Stimulated activated CD4-positive, alpha-beta T cell treated with anti-CD3 and anti-CD28 coated beads, TNF-alpha, amount 100 ng/mL, for 1 hour (primary cell): ENCODE data around the gene CDKN2D.
"Not testable (repeated sequence)": the region's sequence is repeated elsewhere in the genome, so short reads cannot be mapped to it uniquely, and the experiment has no call there.

Source experiments
- DNase-seq, 3 donors: peaks; one replicate each; pipeline ENCODE4 v3.0.0-alpha.2; 2020; ENCODE audit warnings: low read depth in 3 of 3, low spot score in 1 of 3

The CDKN2D gene

DNA sequence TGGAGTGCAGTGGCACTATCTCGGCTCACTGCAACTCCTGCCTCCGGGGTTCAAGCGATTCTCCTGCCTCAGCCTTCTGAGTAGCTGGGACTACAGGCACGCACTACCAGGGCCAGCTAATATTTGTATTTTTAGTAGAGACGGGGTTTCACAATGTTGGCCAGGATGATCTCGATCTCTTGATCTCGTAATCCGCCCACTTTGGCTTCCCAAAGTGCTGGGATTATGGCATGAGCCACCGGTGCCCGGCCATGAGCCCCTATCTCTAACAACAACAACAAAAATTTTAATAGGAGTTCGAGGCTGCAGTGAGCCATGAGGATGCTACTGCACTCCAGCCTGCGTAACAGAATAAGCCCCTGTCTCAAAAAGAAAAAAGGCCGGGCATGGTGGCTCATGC lies 13.3 kb upstream of the CDKN2D start:
- no peak for DNase-seq

DNA sequence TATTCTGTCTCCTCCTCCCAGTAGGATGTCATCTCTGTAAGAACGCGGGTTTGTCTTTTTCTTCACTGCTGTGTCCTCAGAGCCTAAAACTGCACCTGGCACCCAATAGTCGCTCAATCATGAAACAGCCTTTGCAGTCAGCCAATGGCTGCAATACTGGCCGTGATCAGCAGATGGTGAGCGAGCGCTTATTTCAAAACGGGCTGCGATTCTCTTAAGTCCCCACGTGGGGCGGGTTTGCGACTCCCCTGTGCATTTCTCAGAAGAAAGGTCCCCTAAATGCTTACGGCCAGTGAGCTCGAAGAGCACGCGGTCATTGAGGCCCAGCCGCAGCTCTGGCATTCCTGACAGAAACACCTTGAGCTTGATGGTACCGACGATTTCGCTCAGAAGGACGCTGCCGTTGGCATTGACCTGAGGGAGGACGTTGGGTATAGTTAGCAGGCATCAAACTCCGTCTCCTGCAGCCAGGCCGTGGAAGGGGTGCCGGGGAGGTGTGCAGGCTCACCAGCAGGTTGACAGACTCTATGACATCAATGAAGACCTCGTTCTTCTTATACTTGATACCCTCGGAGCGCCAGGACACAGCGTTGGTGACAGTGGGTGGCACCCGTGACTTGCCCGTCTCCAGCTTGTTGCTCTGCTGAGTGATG lies 12.3 kb upstream of the CDKN2D start:
- peak; percentile 69 to 87 (median 79) for DNase-seq

DNA sequence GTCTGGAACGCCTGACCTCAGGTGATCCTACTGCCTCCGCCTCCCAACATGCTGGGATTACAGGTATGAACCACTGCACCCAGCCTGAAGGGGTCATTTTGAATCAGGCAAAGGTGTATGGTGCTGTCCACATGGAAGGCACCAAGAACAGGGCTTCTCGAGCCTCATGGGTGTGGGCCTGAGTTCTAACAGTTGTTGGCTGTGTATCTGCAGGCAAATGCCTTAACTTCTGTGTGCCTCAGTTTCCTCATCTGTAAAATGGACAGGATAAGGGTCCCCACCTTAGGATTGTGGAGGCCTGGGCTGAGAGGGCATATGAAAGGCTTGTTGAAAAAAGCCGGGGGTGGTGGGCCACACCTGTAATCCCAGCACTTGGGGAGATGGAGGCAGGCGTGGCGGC lies 9.2 kb upstream of the CDKN2D start:
- DNase-seq, result no peak

DNA sequence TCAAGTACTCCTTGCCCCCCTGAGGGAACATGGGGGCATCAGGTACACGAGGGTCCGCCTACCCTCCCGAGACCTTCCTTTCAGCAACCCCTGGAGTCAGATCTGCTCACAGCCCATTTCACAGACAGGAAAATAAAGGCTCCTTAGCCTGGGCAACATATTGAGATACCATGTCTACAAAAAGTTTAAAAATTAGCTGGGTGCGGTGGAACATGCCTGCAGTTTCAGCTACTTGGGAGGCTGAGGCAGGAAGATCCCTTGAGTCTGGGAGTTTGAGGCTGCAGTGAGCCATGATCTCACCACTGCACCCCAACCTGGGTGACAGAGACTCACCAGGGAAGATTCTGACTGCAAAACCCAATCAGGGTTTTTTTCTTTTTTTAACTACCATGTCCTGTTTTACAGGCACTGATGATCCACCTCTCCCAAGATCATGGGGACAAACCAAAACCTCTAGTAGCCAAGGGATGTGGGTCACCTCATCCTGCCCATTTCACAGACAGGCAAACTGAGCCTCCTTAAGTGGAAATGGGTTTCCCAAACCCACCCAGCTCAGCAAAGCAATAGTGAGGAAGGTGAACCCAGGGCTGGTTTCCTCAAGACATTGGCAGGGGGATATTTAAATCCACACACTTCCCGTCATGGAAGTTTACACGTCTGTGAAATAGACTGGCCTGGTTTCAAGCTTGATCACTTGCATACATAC lies 6.4 kb upstream of the CDKN2D start:
- no peak for DNase-seq

DNA sequence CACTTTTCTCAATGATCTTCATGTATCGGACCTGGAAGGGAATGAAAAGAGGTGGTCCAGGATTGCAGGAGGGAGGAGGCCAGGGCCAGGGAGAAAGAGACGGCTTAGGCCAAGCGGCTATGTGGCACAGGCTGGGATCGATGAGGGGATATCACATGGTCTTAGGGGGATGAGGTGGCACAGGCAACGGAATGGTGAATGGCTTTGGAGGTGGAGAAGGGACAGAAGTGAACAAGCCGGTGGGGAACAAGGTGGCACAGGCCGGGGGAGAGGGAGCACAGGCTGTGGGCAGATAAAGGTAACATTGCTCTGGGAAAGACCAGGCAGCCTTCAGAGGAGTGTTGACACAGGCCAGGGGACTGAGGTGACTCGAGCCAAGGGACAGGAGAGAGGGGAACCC lies 5.7 kb upstream of the CDKN2D start:
- no peak for DNase-seq

DNA sequence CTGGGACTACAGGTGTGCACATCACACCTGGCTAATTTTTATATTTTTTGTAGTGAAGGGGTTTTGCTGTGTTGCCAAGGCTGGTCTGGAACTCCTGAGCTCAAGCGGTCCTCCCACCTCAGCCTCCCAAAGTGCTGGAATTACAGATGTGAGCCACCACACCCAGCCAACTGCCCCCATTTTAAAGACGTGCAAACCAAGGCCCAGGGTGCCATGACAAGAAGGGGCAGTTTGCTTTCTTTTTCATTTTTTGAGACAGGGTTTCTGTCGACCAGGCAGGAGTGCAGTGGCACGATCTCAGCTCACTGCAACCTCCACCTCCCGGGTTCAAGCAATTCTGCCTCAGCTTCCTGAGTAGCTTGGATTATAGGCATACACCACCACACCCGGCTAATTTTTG lies 5.0 kb upstream of the CDKN2D start:
- not testable (repeated sequence) for DNase-seq

DNA sequence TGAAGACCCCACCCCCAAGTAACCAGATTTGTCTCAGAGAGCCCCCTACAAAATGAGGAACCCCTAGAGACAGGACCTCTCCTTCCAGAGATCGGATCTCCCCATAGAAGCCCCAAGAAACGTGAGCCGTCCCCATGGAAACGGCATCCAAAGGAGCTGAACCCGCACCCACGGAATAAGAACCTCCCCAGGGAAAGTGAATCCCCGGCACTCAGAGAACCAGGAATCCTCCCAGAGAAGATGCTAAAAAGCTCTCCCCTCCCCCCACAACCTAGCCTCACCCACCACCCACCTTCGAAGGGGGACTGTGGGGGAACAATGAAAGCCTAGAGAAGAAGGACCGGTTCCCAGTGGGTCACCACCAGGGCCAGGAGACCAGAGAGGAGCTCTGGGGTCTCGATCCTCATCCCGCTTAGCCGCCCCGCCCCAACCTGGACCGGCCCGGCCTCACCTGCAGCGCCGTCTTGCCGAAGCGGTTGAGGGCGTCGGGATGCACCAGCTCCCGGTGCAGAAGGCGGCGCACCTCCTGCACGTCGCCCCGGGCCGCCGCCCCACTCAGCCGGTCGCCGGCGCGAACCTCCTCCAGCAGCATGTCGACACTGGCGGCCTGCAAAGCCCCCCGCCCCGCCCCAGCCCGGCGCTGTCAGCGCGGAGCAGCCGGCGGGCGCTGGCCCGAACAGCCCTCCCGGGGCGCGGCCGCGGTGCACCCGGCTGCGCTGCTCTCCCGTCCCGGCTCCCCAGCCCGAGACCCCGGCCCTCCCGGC lies 535 bp downstream of the CDKN2D start:
- no peak for DNase-seq

DNA sequence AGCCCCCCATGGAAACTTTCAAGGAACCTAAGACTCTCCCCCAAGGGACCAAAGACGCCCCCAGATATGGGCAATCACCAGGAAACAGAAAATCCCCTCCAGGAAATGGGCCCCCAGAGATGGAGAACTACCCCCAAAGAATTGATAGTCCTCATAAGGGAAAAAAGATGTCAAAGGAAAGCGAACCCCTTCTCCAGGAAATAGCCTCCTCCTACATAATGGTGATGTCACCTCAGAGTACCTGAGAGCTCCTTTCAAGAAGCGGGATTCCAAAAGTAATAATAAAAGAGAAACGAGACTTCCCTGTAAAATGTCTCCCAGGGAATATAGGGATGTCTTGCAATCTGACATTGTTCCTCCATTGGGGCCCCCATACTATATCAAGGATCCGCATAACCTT lies 1.1 kb downstream of the CDKN2D start:
- DNase-seq, result no peak

DNA sequence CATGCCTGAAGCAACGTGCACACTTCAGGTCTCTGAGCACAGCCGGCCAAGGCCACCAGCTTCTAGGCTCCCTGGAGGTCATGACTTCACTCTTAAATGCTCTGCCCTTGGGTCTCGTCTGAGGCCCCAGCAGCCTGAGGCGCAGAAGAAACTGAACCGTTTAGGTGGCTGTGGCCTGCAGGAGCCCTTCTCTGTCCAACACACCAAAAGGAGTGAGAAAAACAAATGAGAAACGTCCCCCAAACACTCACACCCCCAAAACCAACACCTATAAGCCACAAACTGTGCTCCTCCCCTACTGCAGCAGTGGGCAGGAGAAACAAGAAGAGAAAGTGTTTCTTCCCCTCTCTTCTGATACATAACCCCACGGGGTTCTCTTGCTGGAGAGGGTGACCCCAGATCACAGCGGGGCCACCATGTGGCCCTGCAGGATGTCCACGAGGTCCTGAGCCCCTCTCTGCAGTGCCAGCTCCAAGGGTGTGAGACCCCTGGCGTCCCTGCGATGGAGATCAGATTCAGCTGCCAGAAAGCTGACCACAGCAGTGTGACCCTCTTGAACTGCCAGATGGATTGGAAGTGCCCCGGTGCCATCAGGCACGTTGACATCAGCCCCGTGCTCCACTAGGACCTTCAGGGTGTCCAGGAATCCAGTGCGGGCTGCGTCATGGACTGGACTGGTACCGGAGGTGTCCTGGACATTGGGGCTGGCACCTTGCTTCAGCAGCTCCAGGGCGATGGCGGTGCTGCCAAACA lies 1.9 kb downstream of the CDKN2D start:
- DNase-seq, result no peak

DNA sequence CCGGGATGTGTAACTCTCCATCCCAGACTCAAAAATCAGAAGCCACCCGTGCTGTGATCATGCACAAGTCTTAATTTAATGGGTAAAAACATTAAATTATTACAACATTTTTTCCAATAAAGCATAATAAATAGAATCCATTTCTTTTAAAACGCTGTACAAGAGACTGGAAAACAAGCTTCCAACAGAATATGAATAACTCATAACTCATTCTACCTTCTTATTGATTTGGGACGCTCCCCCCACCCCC lies 2.4 kb downstream of the CDKN2D start:
- no peak for DNase-seq

DNA sequence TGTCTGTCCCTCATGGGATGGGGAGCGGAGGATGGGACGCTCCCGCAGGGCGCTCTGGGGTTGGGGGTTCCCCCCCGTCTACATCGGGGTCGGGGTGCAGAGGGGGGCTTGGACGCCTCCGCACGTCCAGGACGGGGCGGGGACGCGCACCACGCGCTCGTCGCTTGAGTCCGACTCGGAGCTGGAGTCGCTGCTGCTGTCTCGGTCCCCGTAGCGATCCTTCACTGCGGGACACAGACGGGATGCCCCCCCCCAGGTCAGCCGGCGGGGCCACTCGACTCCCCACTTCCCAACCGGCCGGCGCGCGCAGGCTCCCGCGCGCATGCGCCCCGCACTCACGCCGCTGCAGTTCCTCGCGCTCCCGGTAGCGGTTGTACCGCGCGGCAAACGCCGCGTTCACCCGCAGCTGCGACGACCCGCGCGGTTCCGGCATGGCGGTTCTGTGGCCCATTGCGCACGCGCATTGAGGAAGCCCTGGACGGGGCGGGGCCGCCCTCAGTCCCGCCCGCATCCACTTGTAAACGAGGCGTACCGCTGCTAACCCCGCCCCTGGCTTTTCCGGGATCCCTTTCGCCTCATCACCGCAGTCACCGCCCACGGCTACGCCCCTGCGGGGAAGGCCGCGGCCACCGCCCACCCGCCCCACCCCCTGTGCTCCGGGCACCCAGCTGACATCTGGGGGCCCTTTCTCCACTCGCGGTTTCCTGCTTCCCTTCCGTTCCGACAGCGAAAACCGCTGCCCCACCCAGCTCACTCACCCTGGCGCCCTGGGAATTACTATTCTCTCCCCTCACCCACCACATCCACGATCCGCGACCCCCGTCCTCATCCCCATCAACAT lies 3.0 kb downstream of the CDKN2D start, which contains the start of gene KRI1:
KRI1 (minus strand) TSS at position 444 of the 841 bp plus-strand sequence; CDS start at position 433, 11 bp downstream.
- peak; percentile 97 to 99 (median 98) for DNase-seq

DNA sequence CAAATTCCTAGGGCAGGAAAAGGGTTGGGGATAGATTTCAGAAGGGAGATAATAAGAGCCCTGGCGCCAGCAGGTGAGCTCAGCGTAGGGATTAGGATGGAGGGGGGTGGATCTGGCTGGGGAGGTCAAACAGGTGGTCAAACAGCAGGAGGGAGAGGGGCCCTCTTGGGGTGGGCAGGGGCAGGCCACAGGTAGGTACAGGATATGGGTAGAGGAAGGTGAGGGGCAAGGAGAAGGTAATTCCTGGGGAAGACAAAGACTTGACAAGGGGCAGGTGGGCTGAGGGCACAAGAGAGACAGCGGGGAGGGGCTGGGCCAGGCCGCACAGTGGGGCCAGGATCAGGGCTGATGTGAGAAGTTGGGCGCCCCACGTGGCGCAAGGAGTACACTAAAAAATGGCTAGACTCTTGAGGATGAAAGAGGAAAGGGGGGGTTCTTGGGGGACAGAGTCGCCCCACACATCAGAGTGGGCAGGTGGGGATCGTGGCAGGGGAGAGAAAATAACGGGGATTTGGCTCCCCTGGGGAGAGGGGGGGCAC lies 3.7 kb downstream of the CDKN2D start:
- no peak for DNase-seq

DNA sequence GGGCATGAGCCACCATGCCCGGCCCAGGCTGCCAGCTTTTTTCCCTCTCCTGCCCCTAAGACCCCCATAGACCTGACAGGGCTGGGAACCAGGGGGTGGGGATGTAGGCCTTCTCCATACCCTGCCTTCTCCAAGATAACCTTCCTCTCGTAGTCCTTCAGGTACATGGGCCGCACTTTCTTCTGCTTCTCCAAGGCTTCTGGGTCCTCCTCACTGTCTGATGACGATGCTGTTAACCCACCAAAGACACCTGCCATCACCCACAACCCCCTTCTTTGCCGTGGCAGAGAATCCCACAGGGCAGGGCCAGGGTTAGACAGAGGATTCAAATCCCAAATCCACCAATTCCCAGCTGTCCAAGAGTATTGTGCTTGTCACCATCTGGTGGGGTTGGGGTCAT lies 6.2 kb downstream of the CDKN2D start:
- DNase-seq, result no peak

DNA sequence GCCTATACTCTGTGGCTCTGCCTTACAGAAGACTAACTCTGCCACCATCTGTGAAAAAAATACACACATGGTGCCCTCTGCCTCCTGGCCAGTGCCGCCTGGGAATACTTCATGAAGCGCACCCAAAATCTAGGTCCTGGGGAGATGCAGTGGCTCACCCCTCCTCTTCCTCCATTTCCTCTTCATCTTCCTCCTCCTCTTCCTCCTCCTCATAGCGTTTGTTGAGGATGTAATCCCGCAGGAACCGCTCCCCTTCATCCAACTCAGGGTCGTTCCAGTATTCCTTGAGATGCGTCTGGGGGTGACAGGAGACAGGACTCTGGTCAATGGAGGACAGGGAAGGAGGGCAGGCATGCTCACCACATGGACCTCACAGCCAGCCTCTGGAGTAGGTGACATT lies 8.6 kb downstream of the CDKN2D start:
- DNase-seq, result no peak

DNA sequence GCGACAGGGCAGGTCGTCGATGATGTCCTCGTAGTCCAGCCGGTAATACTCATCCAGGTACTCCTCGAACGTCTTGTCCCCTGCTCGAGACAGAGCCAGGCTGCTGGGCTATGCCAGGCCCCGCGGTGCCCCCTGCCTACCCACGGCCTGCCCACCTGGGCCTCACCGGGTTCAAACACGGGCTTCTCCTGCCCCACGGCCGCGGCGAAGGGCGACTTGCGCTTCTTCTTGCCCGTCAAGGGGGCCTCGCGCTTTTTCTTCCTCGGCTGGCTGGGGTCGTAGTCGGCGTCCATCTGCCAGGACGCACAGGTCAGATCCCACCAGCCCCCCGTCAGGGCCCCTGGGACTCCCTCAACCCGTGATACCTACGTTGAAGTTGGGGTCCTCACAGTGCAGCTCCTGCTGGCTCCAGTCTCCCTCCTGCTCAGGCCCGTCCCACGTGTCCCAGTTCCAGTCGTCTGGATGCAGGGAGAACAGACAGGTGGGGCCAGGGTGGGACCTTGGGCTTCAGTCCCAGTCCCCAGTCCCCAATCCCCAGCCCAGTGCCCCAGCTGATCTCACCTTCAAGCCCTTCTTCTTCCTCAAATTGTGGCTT lies 11.1 kb downstream of the CDKN2D start:
- no peak for DNase-seq

DNA sequence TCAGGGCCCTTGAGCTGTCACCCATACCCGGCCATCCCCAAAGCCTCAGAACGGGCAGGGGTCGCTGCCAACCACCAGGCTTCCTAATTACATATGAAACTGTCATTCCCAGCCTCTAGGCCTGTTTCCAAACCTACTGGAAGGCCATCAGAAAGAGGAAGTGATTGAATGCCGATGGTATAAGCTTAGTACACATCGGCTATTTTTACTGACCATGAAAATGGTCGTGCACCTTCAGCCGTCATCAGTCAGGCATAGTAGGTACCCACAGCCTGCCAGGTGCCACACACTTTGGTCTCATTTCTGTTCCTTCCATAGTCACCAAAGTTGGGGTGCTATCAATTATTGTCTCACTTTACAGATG lies 13.2 kb downstream of the CDKN2D start:
- DNase-seq, result no peak

DNA sequence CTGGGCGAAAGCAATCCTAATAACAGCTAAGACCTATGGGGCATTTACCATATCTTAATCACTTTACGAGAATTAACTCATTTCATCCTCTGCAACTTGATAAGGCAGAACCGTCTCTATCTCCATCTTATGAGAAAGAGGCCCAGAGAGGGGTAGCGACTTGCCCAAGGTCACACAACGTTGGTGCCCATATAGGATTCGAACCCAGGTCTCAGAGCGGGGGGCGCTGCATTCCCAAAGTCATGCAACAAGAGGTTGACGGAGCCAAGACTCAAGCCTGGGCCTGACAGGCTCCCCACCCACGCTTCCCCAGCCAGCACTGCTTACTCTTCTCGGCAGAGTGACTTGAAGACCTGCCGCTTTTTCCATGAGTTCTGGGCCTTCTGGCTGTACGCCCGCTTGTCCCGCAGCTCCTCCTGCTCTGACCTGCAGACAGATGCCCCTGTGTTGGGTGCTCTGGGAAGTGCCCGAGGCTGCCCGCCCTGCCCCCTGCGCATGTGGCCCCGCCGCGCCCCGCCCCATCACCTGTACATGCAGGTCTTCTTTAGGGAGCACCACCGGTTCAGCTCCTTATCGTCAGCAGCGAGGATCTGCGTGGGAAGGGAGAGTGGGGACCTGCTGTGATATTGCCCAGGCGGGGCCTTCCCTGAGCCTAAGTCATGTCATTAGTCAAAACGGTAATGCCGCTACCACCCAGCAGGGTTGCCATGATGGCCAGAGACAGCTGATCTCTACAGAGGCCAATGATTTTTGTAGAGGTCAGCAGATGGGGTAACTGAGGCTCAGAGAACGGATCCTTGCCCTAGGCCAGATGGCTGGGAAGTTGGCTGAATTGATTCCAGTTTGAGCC lies 13.8 kb downstream of the CDKN2D start:
- no peak for DNase-seq

DNA sequence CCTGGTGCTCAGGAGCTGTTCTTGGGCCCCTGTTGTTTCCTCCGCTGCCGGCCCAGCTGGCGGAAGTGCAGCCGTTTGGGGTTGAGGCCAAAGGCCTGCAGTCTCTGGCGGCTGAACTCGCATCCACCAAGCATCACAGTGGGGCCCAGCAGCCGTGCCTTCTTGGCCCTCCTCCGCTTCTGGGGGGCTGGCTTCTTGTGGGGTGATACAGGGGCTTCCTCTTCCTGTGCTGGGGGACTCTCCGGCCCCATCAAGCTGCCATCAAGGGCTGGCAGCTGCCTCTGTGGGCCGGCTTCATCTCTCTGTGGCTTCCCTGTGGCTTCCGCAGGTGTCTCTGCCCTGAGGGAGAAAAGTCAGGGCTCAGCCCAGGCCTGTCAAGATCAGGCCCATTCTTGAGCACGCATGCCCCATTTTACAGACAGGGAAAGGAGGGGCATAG lies 14.8 kb downstream of the CDKN2D start:
- no peak for DNase-seq

DNA sequence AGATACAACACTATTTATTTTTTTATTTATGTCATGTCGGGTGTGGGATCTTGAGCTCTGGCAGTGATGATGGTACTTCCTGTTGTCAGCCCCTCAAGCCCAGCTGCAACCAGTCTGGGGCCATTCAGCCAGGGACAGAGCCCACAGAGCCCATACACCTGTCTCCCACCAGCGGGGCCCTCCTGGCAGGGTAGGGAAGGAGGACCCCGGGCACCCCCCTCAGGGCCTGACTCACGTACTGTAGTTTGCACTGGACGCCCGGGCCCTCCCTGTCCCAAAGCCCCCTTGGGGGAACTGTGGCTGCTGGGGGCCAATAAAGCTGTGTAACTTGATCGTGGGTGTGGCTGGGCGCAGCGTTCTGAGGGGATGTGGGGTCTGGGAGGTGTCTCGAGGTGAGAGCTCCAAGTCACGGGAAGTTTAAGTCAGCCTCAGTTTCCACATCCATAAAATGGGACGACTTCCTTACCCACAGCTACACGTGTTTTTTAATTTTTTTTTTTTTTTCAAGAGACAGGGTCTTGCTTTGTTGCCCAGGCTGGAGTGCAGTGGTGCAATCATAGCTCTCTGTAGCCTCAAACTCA lies 15.6 kb downstream of the CDKN2D start:
- DNase-seq, result no peak
